COLO668 (cell line): Measurements from ENCODE around the gene CSH2.
"Not testable (repeated sequence)": the region's sequence is repeated elsewhere in the genome, so short reads cannot be mapped to it uniquely, and the experiment has no call there.

Experiments
- DNase-seq: peaks from one replicate; lab custom pipeline; 2025; ENCODE audit not compliant: unreplicated experiment; lab: John Stamatoyannopoulos, UW

Gene CSH2

DNA sequence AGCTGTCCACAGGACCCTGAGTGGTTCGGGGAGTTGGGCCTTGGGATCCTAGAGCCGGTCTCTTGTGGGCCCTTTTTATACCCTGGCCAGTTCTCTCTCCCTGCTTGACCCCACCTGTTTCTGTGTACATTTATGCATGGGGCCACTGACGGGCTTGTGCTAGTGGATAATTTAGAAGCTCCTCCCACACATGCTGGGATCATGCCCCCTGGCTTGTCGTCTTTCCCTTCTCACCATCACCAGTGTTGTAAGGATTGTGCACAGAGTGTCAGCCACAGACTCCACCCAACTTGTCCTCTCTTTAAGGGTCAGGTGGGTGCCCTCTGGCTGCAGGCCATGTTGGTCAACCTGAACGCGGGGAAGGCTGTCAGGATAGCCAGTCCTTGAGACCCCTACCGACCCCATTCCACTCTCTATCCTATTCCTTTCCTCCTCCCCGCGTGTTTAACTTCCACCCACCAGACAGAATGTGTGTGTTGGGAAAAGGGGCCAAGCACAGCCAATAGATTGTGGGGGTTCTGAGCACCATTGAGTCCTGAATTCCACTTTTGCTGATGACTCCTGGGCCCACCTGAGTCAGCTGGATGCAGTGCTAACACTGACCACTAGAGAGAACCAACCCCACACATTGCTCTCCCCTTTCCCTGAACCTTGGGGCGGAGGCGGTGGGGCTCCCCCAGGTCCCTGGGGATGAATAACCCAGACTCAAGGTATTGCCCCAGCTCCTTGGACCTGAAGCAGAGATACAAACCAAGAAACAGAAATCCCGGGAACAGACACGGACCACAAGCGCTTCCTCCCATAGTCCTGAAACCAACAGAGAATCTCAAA lies 23.3 kb upstream of the CSH2 start, which contains the start of gene CSH1:
CSH1 (minus strand) TSS at position 51 of the 831 bp plus-strand sequence. CDS start 63 bp downstream, outside the sequence.
- not testable (repeated sequence) for DNase-seq

DNA sequence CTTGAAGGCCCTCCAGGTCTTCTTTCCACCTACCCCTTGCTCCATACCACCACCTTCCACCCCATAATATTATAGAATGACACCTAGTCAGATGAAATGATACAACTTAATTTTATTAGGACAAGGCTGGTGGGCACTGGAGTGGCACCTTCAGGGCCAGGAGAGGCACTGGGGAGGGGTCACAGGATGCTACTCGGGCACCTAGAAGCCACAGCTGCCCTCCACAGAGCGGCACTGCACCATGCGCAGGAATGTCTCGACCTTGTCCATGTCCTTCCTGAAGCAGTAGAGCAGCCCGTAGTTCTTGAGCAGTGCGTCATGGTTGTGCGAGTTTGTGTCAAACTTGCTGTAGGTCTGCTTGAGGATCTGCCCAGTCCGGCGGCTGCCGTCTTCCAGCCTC lies 21.3 kb upstream of the CSH2 start:
- DNase-seq: not testable (repeated sequence)

DNA sequence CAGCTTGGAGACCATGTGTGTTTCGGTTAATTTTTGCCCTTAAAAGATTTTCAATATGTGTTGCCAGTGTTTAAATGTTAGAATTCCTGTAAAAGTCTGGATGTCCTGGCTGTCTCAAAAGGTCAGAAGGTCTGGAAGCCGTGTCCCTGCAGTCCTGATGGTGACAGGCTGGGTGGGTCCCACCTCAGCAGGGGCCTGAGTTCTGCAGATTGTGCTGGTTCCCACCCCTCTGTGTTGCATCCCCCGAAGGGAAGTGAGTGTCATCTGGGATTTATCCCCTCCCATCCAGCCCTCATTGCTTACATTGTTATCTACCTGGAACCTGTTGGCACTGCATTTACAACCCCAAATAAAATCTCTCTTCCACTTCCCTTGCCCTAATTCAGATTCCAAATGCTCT lies 20.5 kb upstream of the CSH2 start:
- DNase-seq: not testable (repeated sequence)

DNA sequence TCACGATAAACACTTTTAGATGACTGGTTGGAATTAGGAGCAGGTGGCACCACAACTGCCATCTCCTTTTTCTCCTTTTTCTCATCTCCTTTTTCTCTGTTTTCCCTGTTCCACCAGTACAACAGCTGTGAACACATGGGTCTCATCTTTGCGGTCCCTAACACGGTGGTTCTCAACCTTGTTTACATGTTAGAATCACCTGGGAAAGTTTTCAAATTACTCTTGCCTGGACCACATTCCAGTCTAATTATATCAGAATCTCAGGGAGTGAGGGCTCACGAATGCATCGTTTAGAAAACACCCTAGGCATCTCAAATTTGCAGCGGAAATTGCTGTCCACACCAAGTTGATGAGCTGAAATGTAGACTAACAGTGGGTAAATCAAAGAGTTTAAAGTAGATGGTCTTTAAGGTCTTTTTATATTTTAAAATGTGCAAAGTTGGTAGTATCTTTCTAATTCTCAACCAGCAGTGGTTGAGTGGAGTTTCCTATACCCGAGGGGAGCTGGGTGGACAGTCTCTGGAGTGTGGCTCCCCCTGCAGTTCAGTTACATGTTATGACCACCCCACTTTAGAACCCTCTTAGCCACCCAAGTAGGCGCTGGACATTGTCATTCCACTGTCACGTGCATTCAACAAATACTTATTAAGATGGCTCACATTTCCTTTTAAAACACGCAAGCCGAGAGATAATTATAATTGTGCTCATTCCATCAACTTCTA lies 19.0 kb upstream of the CSH2 start:
- DNase-seq: not testable (repeated sequence)

DNA sequence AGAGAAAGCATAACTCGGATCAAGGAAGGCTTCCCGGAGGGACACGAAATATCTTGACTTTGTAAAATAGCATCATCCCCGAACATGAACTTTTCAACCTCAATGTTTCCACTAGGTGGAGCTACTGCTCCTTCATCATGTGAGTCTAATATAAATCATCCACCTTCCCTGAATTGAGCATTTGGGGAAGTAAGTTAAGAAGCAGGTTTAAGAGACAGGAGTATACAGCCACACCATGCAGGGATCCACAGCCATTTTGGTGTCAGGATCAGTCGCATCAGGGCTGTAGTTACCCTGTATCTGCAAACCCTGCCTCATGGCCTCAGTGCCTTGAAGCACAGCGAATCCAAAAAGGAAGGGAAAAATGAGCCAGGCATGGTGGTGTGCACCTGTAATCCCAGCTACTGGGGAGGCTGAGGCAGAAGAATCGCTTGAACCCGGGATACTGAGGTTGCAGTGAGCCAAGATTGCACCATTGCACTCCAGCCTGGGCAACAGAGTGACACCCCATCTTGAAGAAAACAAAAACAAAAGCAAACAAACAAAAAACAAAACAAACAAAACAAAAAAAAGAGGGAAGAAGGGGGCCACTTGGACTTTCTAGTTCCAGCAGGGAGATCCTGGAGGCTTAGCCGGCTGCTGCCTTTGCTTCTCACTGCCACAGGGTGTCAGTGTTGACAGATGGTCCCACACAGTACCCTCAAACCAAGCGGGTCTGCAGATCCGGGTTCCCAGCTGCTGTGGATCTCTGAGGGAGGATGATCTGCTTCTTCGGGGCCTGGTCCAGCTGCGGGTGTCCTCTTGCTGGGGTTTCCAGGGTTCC lies 15.8 kb upstream of the CSH2 start:
- not testable (repeated sequence) for DNase-seq

DNA sequence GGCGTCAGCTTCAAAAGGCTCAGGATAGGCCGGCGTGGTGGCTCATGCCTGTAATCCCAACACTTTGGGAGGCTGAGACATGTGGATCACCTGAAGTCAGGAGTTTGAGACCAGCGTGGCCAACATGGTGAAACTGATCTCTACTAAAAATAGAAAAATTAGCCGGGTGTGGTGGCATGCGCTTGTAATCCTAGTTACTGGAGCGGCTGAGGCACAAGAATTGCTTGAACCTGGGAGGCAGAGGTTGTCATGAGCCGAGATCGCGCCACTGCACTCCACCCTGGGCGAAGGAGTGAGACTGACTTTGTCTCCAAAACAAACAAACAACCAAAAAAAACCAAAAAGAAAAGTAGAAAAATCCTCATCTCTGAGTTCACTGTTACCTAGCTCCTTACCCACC lies 11.6 kb upstream of the CSH2 start:
- not testable (repeated sequence) for DNase-seq

DNA sequence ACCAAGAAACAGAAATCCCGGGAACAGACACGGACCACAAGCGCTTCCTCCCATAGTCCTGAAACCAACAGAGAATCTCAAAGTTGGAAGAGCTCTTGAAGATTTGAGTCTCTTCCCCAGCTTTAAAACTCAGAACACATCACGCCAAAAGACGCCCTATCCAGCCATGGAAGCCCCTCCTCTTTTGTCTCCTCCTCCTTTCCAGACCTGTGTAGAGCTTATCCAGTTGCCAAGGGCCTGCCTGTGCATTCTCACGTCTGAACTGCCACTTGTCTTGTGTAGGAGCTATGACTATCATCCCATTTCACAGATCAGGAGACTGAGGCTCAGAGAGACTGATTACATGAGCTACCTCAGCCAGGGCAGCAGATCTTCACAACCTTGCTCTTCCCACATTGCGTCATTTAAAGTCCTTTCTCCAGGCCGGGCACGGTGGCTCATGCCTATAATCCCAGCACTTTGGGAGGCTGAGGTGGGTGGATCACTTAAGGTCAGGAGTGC lies 9.2 kb upstream of the CSH2 start:
- not testable (repeated sequence) for DNase-seq

DNA sequence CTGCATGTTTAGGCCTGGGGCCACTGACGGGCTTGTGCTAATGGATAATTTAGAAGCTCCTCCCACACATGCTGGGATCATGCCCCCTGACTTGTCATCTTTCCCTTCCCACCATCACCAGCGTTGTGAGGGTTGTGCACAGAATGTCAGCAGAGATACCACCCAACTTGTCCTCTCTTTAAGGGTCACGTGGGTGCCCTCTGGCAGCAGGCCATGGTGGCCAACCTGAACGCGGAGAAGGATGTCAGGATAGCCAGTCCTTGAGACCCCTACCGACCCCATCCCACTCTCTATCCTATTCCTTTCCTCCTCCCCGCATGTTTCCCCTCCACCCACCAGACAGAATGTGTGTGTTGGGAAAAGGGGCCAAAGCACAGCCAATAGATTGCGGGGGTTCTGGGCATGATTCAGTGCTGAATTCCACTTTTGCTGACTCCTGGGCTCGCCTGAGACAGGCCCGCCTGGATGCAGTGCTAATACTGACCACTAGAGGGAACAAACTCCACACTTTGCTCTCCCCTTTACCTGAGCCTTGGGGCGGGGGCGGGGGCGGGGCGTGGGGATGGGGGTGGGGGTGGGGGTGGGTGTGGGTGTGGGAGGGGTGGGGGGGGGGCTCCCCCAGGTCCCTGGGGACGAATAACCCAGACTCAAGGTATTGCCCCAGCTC lies 8.6 kb upstream of the CSH2 start, which contains the start of gene GH2:
GH2 (minus strand) TSS at position 10 of the 667 bp plus-strand sequence. CDS start 143 bp downstream, outside the sequence.
- DNase-seq: peak; percentile 26

DNA sequence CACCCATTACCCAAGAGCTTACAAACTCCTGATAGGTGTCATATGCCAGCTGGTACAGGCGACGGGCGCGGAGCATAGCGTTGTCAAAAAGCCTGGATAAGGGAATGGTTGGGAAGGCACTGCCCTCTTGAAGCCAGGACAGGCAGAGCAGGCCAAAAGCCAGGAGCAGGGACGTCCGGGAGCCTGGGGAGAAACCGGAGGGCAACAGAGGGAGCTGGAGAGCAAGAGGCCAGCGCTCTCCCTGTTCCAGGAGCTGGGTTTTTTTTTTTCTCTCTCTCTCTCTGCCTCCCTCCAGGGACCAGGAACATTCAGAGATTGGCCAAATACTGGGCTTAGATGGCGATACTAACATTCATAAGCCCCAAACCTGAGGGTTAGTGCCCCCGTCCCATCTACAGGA lies 7.9 kb upstream of the CSH2 start:
- DNase-seq: not testable (repeated sequence)

DNA sequence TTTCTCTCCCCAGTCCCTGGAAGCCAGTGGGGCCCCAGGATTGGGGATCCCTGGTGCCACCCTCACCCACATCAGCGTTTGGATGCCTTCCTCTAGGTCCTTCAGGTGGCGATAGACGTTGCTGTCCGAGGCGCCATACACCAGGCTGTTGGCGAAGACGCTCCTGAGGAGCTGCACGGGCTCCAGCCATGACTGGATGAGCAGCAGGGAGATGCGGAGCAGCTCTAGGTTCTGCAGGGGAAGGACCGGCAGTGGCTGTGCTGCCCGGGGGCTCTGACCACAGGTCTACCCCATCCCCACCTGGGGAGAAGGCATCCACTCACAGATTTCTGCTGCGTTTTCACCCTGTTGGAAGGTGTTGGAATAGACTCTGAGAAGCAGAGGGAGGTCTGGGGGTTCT lies 7.2 kb upstream of the CSH2 start:
- DNase-seq: no peak

DNA sequence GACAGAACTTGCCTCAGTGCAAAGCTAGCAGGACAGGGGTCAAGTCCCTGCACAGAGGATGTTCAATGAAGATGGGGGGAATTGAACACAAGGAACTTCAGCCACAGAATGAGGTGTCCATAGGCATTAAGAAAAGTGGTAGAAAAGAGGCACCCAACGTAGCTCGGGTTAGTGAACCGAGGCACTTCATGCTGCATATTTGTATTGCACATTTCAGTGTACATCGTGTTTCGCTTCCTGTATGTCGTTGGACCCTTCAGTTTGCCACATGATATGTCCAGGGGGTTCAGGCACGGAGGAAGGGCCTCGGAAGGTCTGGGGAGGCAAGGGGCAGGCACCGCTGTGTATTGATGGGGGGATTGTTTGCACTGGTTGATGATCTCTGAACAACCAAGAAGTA lies 4.9 kb upstream of the CSH2 start:
- not testable (repeated sequence) for DNase-seq

DNA sequence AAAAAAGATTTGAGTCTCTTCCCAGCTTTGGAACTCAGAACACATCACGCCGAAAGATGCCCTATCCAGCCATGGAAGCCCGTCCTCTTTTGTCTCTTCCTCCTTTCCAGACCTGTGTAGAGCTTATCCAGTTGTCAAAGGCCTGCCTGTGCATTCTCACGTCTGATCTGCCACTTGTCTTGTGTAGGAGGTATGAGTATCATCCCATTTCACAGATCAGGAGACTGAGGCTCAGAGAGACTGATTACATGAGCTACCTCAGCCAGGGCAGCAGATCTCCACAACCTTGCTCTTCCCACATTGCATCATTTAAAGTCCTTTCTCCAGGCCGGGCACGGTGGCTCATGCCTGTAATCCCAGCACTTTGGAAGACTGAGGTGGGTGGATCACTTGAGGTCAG lies 1.2 kb upstream of the CSH2 start:
- DNase-seq: not testable (repeated sequence)

DNA sequence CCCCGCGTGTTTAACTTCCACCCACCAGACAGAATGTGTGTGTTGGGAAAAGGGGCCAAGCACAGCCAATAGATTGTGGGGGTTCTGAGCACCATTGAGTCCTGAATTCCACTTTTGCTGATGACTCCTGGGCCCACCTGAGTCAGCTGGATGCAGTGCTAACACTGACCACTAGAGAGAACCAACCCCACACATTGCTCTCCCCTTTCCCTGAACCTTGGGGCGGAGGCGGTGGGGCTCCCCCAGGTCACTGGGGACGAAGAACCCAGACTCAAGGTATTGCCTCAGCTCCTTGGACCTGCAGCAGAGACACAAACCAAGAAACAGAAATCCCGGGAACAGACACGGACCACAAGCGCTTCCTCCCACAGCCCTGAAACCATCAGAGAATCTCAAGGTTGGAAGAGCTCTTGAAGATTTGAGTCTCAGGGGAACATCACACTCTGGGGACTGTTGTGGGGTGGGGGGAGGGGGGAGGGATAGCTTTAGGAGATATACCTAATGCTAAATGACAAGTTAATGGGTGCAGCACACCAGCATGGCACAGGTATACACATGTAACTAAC lies 667 bp upstream of the CSH2 start:
- not testable (repeated sequence) for DNase-seq

DNA sequence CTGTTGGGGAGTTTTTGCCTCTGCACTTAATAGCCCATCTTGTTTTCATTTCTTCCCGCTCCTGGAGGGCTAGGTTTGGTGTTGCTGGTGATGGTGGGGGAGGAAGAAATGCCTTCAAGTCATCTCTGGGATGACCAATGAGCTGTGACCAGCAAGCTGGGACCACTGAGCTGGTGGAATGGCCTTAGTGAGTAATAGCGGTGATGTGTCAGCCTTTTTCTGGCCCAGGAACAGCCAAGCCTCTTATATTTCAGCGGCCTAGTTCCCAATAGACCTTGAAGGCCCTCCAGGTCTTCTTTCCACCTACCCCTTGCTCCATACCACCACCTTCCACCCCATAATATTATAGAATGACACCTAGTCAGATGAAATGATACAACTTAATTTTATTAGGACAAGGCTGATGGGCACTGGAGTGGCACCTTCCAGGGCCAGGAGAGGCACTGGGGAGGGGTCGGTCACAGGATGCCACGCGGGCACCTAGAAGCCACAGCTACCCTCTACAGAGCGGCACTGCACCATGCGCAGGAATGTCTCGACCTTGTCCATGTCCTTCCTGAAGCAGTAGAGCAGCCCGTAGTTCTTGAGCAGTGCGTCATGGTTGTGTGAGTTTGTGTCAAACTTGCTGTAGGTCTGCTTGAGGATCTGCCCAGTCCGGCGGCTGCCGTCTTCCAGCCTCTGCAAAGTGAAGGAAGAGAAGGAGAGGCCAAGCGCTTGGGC lies 1.7 kb downstream of the CSH2 start:
- DNase-seq: not testable (repeated sequence)

DNA sequence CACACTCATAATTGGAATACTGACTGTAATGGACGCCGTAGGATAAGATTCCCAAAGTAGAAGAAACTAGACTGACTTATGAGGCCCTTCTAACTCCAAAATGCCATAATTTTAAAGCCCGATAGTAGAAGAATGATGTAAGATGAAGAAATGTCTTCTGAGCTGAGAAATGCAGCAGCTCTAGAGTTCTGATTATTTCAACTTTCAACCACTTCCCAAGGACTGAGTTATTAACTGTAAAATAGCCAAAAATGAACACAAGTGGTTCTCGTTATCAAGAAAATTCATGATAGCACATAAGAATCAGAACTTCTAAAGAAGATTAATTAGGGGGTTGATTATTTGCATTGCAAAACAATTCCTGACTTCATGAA lies 3.2 kb downstream of the CSH2 start:
- DNase-seq: not testable (repeated sequence)

DNA sequence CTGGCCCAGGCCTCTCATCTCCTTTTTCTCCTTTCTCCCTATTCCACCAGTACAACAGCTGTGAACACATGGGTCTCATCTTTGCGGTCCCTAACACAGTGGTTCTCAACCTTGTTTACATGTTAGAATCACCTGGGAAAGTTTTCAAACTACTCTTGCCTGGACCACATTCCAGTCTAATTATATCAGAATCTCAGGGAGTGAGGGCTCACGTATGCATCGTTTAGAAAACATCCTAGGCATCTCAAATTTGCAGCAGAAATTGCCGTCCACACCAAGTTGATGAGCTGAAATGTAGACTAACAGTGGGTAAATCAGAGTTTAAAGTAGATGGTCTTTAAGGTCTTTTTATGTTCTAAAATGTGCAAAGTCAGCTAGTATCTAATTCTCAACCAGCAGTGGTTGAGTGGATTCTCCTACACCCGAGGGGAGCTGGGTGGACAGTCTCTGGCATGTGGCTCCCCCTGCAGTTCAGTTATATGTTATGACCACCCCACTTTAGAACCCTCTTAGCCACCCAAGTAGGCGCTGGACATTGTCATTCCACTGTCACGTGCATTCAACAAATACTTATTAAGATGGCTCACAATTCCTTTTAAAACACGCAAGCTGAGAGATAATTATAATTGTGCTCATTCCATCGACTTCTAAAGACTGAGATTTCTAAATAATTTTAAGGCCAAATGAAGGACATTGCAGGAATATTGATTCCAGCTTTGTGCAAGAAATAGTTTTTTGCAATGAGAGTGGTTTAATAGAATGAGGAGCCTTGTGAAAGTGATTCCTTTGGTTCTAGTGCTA lies 3.8 kb downstream of the CSH2 start:
- not testable (repeated sequence) for DNase-seq

DNA sequence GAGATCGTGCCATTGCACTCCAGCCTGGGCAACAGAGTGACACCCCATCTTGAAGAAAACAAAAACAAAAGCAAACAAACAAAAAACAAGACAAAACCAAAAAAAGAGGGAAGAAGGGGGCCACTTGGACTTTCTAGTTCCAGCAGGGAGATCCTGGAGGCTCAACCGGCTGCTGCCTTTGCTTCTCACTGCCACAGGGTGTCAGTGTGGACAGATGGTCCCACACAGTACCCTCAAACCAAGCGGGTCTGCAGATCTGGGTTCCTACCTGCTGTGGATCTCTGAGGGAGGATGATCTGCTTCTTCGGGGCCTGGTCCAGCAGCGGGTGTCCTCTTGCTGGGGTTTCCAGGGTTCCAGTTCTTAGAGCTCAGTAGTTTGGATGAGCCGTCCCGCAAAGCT lies 6.9 kb downstream of the CSH2 start:
- not testable (repeated sequence) for DNase-seq

DNA sequence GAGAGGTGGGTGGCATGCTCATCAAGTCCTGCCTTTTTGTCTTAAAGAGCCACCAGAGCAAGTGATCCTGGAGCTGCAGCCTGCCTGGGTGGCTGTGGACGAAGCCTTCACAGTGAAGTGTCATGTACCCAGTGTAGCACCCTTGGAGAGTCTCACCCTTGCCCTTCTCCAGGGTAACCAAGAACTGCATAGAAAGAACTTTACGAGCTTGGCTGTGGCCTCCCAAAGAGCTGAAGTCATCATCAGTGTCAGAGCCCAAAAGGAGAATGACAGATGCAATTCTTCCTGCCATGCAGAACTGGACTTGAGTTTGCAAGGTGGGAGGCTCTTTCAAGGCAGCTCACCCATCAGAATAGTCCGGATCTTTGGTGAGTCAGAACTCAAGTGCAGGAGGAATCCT lies 14.2 kb downstream of the CSH2 start:
- DNase-seq: no peak

DNA sequence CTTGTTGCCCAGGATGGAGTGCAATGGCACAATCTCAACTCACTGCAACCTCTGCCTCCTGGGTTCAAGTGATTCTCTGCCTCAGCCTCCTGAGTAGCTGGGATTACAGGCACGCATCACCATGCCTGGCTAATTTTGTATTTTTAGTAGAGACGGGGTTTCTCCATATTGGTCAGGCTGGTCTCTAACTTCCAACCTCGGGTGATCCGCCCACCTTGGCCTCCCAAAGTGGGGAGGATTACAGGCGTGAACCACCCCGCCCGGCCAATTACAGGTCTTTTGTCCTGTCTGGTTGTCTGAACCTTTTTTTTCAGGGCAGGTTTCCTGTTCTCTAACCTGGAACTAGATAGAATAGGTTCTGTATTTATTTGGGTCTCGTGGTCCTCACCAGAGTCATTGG lies 17.1 kb downstream of the CSH2 start:
- not testable (repeated sequence) for DNase-seq
